GM23338 (cell line): ENCODE measurements around the gene SMIM21. TPM values are rescaled to one million over a fixed set of nuclear protein-coding genes. Genes with fewer than 3 reads are reported as not detected.

Source experiments
- ATAC-seq: fragments of 200-7000 bp; cut with Tn5 transposase; 3 replicates; pipeline ENCODE4 v1.9.1; 2020
- DNase-seq: peaks from one replicate; pipeline ENCODE4 v3.0.0-alpha.2; 2015; ENCODE audit warnings: low spot score
- H2AFZ ChIP-seq: fragments of 200-600 bp; sonication (generic); 2 replicates; pipeline ENCODE4 v1.8.0; 2016; ENCODE audit warnings: antibody characterized with exemption, mild to moderate bottlenecking, moderate library complexity
- H3F3A ChIP-seq: fragments of 200-600 bp; sonication (generic); replicated peaks from 2 replicates; pipeline ENCODE4 v1.8.0; 2017; ENCODE audit warnings: antibody characterized with exemption, mixed run types, low read depth
- H3K27ac ChIP-seq: fragments of 200-600 bp; sonication (generic); 2 replicates; pipeline ENCODE4 v1.6.1; 2016; ENCODE audit warnings: low read depth
- H3K27me3 ChIP-seq: fragments of 200-600 bp; sonication (generic); 2 replicates; pipeline ENCODE4 v1.8.0; 2016; ENCODE audit warnings: mild to moderate bottlenecking, mixed run types, moderate library complexity; ENCODE audit not compliant: insufficient read depth
- H3K36me3 ChIP-seq: fragments of 200-600 bp; sonication (generic); 2 replicates; pipeline ENCODE4 v1.8.0; 2016; ENCODE audit warnings: mild to moderate bottlenecking; ENCODE audit not compliant: insufficient read depth
- H3K4me1 ChIP-seq: fragments of 200-600 bp; sonication (generic); 2 replicates; pipeline ENCODE4 v1.8.0; 2016; ENCODE audit warnings: mild to moderate bottlenecking, moderate library complexity; ENCODE audit not compliant: insufficient read depth
- H3K4me2 ChIP-seq: fragments of 200-600 bp; sonication (generic); 2 replicates; pipeline ENCODE4 v1.7.1; 2017; ENCODE audit warnings: mixed run types
- H3K4me3 ChIP-seq: fragments of 200-600 bp; sonication (generic); 2 replicates; pipeline ENCODE4 v1.6.1; 2016; ENCODE audit warnings: mixed run types
- H3K79me2 ChIP-seq: fragments of 200-600 bp; sonication (generic); replicated peaks from 2 replicates; pipeline ENCODE4 v1.8.0; 2017; ENCODE audit warnings: mild to moderate bottlenecking; ENCODE audit not compliant: insufficient read depth
- H3K9me2 ChIP-seq: fragments of 200-600 bp; sonication (generic); 2 replicates; pipeline ENCODE4 v1.8.0; 2017; ENCODE audit not compliant: insufficient read depth
- H4K20me1 ChIP-seq: fragments of 200-600 bp; sonication (generic); replicated peaks from 2 replicates; pipeline ENCODE4 v1.8.0; 2017; ENCODE audit warnings: mild to moderate bottlenecking; ENCODE audit not compliant: insufficient read depth
- H3K27ac Mint-ChIP-seq: 2 replicates; pipeline ENCODE4 v1.8.0; 2020; ENCODE audit warnings: inconsistent platforms, mild to moderate bottlenecking, moderate library complexity, mixed read lengths
- H3K27me3 Mint-ChIP-seq: 3 replicates; pipeline ENCODE4 v1.8.0; 2022; ENCODE audit warnings: low read depth, mild to moderate bottlenecking, moderate library complexity, mixed read lengths, inconsistent platforms; ENCODE audit not compliant: insufficient read depth, poor library complexity
- H3K36me3 Mint-ChIP-seq: 3 replicates; pipeline ENCODE4 v1.8.0; 2021; ENCODE audit warnings: low read depth, mild to moderate bottlenecking, inconsistent platforms, moderate library complexity, mixed read lengths
- H3K4me1 Mint-ChIP-seq: 3 replicates; pipeline ENCODE4 v1.8.0; 2020; ENCODE audit warnings: mild to moderate bottlenecking, inconsistent platforms, mixed read lengths
- H3K4me3 Mint-ChIP-seq: 3 replicates; pipeline ENCODE4 v1.8.0; 2021; ENCODE audit warnings: moderate library complexity, mild to moderate bottlenecking, inconsistent platforms, mixed read lengths
- H3K9me3 Mint-ChIP-seq: 3 replicates; pipeline ENCODE4 v1.8.0; 2020; ENCODE audit warnings: moderate library complexity, mild to moderate bottlenecking, inconsistent platforms, mixed read lengths
- CREB1 ChIP-seq: fragments of 250-450 bp; sonication (Bioruptor Pico); IDR thresholded peaks from 2 replicates; pipeline ENCODE4 v1.5.0; 2020; ENCODE audit warnings: low read depth, mild to moderate bottlenecking, moderate library complexity
- ETS1 ChIP-seq: IDR thresholded peaks from 2 replicates; pipeline ENCODE4 v1.6.1; 2016; ENCODE audit warnings: antibody characterized with exemption
- EZH2 ChIP-seq: fragments of 200-600 bp; sonication (generic); IDR thresholded peaks from one replicate; pipeline ENCODE4 v1.8.0; 2017; ENCODE audit warnings: antibody characterized with exemption, mild to moderate bottlenecking, low read depth; ENCODE audit not compliant: unreplicated experiment
- JUNB ChIP-seq: IDR thresholded peaks from one replicate; pipeline ENCODE4 v1.6.1; 2016; ENCODE audit warnings: antibody characterized with exemption; ENCODE audit not compliant: unreplicated experiment
- NANOG ChIP-seq: IDR thresholded peaks from 2 replicates; pipeline ENCODE4 v1.6.1; 2016; ENCODE audit warnings: antibody characterized with exemption, borderline replicate concordance
- POLR2AphosphoS5 ChIP-seq: IDR thresholded peaks from 2 replicates; pipeline ENCODE4 v1.6.1; 2016; ENCODE audit warnings: antibody characterized with exemption, low read depth
- STAT1 ChIP-seq: IDR thresholded peaks from one replicate; pipeline ENCODE4 v1.6.1; 2016; ENCODE audit warnings: antibody characterized with exemption; ENCODE audit not compliant: unreplicated experiment
- ZNF114 ChIP-seq: fragments of 250-450 bp; sonication (Bioruptor Pico); IDR thresholded peaks from 2 replicates; pipeline ENCODE4 v1.5.0; 2020; ENCODE audit warnings: mild to moderate bottlenecking, moderate library complexity
- ZNF331 ChIP-seq: fragments of 250-450 bp; sonication (Bioruptor Pico); IDR thresholded peaks from 2 replicates; pipeline ENCODE4 v1.5.0; 2020; ENCODE audit warnings: low read depth, mild to moderate bottlenecking, moderate library complexity
- polyA plus RNA-seq: library from polyadenylated mRNA; unstranded; fragments of >200 nt; fragmentation: Nextera tagmentation; extraction: Ambion mirVana; gene quantifications from 2 replicates; pipeline ENCODE4 v1.2.1, GENCODE V29; 2016
- total RNA-seq: library from RNA; depleted of rRNA; stranded (reverse); fragments of >200 nt; shearing (Covaris generic); gene quantifications from 2 replicates; pipeline ENCODE4 v1.2.3, GENCODE V29; 2014
- TF ChIP-seq, protein P1 (sequence below): IDR thresholded peaks from one replicate; pipeline ENCODE4 v1.6.1; 2018; ENCODE audit warnings: antibody characterized with exemption; ENCODE audit not compliant: unreplicated experiment

SMIM21 gene
- total and polyA plus RNA-seq, 2 experiments from 2014 or later = not detected

- no peaks in the 10 kb centered on the region for H4K20me1 ChIP-seq
- H3K27me3 Mint-ChIP-seq = no peaks in the 10 kb centered on the region
- ATAC-seq (no peak), DNase-seq (no peak)
- no peaks in the 10 kb centered on the region for H3K4me1 ChIP-seq
- no peak overlapping the region for H3K4me2 ChIP-seq
- H3K36me3 Mint-ChIP-seq = no peaks in the 10 kb centered on the region
- TF ChIP-seq ETS1 (no peak), CREB1 (CRISPR knock-in tag) (no peak), ZNF114 (no peak), POLR2AphosphoS5 (no peak), STAT1 (no peak), JUNB (no peak), NANOG (no peak)
- H2AFZ ChIP-seq = no peak overlapping the region
- H3K4me1 Mint-ChIP-seq = no peaks in the 10 kb centered on the region
- no peaks in the 10 kb centered on the region for H3F3A ChIP-seq
- H3K9me2 ChIP-seq = no peaks in the 10 kb centered on the region; the same call in 1 of the 2 replicates
- H3K4me3 ChIP-seq = no peak overlapping the region
- no peaks in the 10 kb centered on the region; the same call in 2 of the 3 replicates for H3K9me3 Mint-ChIP-seq
- no peaks in the 10 kb centered on the region for H3K27me3 ChIP-seq
- H3K27ac ChIP-seq = no peak overlapping the region
- no peak overlapping the region for H3K27ac Mint-ChIP-seq
- H3K36me3 ChIP-seq = no peaks in the 10 kb centered on the region
- H3K79me2 ChIP-seq = no peaks in the 10 kb centered on the region
- H3K4me3 Mint-ChIP-seq = no peak overlapping the region
These were observed 40.3 kb upstream of the SMIM21 start for GRCh38 chr18:75467851-75468250.

DNA sequence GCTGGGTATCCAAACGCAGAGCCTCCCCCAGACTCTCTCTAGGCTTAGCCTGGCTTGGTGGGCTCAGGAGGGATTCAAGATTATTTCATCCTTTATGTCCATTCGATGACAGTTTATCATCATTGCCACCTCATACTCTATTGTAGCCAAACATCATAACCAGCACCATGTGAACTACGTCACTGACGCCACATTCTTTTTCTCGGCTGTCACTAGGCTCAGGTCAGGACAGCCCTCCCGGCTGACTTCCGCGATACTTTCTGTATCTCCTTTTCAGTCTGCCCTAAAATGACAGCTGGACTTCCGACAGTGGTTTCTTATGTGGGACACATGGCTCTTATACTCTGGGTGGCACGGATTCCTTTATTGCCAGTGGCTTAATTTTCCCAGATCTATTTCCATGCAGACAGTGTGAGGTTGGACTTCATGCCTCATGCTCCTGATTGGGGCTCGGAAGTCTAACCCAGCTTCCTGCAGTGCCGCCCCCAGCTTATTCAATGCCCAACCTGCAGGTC, 39.8 kb upstream of the SMIM21 start:
- H3K79me2 ChIP-seq = no peaks in the 10 kb centered on the region
- H3K27ac ChIP-seq = no peak overlapping the region
- DNase-seq (no peak), ATAC-seq (no peak)
- no peaks in the 10 kb centered on the region for H3K36me3 ChIP-seq
- Mint-ChIP-seq H3K27me3 (no peaks in the 10 kb centered on the region), H3K9me3 (no peaks in the 10 kb centered on the region; the same call in 2 of the 3 replicates), H3K27ac (no peak overlapping the region), H3K4me1 (no peaks in the 10 kb centered on the region), H3K36me3 (no peaks in the 10 kb centered on the region), H3K4me3 (no peak overlapping the region)
- H2AFZ ChIP-seq = no peak overlapping the region
- H3K4me1 ChIP-seq = no peaks in the 10 kb centered on the region
- no peaks in the 10 kb centered on the region for H4K20me1 ChIP-seq
- H3K4me3 ChIP-seq = no peak overlapping the region
- H3K27me3 ChIP-seq = no peaks in the 10 kb centered on the region
- no peaks in the 10 kb centered on the region for H3F3A ChIP-seq
- H3K4me2 ChIP-seq = no peak overlapping the region
- H3K9me2 ChIP-seq = no peaks in the 10 kb centered on the region; the same call in 1 of the 2 replicates
- TF ChIP-seq ETS1 = no peak
- no peak for TF ChIP-seq STAT1
- TF ChIP-seq NANOG = no peak
- TF ChIP-seq ZNF114 = no peak
- TF ChIP-seq ZNF331 = no peak
- TF ChIP-seq, protein P1, sequence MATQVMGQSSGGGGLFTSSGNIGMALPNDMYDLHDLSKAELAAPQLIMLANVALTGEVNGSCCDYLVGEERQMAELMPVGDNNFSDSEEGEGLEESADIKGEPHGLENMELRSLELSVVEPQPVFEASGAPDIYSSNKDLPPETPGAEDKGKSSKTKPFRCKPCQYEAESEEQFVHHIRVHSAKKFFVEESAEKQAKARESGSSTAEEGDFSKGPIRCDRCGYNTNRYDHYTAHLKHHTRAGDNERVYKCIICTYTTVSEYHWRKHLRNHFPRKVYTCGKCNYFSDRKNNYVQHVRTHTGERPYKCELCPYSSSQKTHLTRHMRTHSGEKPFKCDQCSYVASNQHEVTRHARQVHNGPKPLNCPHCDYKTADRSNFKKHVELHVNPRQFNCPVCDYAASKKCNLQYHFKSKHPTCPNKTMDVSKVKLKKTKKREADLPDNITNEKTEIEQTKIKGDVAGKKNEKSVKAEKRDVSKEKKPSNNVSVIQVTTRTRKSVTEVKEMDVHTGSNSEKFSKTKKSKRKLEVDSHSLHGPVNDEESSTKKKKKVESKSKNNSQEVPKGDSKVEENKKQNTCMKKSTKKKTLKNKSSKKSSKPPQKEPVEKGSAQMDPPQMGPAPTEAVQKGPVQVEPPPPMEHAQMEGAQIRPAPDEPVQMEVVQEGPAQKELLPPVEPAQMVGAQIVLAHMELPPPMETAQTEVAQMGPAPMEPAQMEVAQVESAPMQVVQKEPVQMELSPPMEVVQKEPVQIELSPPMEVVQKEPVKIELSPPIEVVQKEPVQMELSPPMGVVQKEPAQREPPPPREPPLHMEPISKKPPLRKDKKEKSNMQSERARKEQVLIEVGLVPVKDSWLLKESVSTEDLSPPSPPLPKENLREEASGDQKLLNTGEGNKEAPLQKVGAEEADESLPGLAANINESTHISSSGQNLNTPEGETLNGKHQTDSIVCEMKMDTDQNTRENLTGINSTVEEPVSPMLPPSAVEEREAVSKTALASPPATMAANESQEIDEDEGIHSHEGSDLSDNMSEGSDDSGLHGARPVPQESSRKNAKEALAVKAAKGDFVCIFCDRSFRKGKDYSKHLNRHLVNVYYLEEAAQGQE = no peak
- TF ChIP-seq EZH2 = no peak
